GM19351 (cell line): ENCODE results near the gene ANO1.

Experiments used
- ATAC-seq: cut with Tn5 transposase; IDR thresholded peaks from one replicate; pipeline ENCODE4 v1.9.1; 2021; ENCODE audit warnings: mild to moderate bottlenecking, moderate library complexity; ENCODE audit not compliant: unreplicated experiment

ANO1 gene

DNA sequence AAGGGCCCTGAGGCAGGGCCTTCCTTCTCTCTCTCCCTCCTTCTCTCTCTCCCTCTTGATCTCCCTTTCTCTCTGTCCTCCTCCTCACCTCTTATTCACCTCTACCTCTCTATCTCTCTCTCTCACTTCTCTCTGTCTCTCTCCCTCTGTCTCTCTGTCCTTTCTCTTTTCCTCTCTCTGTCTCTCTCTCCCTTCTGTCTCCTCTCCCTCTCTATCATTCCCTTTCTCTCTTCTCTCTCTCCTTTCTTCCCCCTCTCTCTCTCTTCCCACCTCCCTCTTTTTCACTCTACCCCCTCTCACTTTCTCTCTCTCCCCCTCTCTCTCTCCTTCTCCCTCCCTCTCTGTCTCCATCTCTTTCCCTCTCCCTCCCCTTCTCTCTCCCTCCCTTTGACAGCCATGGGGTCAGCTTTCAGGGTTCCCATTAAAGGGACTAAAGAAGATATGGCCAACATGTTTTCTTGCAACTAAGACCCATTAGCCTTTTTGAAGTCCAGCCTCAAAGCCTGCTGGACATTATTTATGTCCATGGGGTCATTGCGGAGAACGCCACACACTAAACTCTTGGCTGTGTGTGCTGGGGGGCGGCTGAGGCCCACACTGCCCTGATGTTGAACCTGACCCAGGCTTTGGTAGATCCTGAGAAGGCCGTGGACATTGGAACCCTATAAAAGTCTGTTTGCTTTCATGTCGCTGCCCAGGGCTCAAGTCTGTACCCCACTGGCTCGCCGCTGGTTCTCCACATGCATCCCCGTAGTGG lies 15.0 kb downstream of the ANO1 start:
- ATAC-seq = no peak

DNA sequence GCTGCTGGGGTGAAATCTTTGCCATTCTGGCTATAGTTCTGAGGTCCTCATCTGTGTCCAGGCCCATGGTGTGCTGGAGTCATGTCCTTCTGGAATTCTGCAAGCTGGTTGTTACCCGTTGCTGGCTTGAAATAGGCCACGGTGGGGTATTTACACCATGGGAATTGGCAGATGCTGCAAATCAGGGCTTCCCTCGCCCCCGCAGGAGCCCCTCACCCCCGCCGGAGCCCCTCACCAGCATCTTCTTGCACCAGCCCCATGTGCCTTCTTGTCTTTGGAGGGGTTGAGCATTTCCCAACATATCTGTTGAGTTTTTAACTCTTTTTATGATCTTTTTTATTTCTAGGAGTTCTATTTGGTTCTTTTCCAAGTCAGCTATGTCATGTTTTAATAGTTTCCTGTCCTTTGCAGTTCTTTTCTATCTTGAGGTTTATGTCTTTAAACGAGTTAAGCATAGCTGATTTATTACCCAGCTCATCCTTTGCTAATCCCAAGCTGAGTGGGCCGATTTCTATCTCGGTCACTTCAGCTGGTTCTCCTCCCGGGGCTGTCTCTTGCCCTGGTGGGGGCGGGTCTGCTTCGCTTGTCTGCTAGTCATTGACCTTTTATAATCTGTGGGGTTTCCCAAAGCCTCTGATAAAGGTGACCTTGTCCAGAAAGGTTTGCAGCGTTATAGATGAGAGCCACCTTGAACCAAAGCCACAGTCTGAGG lies 17.6 kb downstream of the ANO1 start:
- no peak for ATAC-seq

DNA sequence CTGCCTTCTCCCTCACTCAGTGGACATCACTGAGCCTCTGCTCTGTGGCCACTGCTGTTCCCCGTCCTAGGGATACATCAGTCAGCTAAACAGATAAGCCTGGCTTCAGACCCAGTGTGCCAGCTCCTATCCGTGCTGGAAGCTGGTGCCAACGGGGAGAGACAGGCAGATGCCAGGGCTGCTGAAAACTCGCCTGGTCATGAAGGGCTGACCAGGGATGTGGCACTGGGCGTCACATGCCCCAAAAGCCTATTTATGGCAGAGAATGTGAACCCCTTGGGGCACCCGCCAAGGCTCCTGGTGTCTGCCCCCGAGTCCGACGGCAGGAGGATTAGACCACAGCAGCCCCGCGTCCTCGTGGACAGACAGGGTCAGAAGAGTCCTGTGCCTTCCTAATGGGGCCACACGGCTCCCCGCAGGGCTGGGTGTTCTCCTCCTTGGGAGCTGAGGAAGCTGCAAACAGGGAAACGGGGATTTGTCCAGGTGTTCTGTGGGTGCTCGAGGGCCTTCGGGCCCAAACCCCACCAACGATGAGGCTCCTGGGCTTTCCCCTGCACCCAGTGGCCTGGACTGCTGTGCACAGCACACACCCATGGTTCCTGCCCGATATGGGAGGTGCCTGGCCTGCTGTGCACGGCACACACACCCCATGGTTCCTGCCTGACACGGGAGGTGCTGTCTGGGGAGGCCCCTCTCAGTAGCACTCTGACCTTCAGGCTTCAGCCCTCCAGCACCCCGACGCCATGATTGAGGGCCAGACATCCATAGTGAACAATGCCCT lies 19.9 kb downstream of the ANO1 start:
- no peak for ATAC-seq

DNA sequence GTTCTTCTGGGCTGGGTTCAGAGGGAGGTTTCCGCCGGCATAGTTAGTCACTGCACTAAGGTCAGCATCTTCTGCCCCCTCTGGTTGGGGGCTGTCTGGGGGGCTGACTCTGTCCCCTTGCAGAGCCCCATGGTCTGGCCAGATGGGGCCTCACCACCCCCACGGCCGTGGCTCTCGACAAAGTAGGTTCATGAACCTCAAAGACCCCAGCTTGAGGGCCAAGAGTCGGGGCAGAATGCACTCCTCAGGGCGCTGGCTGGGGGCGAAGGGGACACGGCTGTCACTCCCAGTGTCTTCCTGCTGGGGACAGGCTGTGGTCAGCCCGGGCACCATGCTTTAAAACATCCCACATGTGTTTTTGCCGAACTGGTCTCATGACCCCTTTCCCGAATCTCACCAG lies 20.8 kb downstream of the ANO1 start:
- no peak for ATAC-seq

DNA sequence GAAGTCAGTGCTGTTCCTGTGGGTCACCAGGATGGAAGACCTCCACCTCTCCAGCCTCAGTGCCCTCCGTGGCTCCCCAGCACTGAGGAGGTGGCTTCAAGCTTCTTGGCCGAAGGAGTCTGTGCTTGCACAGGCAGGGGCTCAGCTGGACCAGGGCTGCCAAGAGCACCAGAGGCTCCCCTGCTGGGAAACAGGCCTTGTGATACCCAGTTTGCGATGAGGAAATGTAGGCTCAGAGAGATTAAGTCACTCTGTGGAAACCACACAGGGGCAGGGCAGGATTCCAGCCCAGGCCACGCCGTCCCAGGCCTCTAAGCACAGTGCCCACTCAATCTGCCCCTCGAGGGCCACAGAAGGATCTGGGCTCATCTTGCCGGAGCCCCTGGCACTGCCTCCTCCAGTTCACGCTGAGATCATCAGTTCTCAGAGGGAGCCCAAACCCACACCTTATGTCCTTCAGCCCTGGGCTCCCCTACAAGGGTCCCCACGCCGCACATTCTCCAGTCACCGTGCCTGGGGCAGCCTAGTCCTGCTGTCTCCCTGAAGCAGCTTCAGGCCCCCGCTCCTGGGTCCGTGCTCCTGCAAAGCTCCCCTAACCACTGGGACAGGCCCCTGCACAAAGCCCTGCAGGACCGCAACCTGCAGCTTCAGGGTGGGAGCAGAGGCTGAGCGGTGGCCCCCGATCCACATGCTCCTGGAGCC lies 21.6 kb downstream of the ANO1 start:
- ATAC-seq = no peak

DNA sequence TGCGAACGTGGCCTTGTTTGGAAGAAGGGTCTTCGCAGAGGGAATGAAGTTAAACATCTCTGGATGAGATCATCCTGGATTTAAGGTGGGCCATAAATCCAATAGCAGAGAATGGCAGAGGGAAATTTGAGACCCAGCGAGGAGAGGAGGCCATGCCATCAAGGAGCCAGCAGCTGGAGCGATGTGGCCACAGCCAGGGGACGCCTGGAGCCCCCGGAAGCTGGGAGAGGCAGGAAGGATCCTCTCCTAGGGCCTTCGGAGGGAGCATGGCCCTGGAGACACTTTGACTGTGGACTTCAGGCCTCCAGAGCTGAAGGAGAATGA lies 22.1 kb downstream of the ANO1 start:
- ATAC-seq = no peak

DNA sequence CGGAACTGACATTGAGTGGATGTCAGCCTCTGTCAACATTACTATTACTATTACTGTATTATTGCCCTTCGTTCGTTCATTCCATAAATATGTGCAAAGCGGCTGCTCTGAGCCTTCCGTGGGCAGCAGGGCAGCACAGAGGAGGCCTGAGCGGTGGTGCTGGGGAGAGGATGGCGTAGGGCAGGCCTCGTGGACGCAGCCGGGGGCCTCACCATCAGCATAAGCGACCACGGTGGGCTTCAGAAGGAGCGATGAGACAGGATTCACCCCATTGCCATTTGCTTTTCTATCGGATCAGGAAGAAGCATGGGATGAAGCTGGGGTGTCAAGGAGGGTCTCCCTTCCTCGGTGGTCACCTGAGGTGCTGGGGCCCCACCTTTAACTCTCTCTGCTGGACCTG lies 22.7 kb downstream of the ANO1 start:
- ATAC-seq = no peak

DNA sequence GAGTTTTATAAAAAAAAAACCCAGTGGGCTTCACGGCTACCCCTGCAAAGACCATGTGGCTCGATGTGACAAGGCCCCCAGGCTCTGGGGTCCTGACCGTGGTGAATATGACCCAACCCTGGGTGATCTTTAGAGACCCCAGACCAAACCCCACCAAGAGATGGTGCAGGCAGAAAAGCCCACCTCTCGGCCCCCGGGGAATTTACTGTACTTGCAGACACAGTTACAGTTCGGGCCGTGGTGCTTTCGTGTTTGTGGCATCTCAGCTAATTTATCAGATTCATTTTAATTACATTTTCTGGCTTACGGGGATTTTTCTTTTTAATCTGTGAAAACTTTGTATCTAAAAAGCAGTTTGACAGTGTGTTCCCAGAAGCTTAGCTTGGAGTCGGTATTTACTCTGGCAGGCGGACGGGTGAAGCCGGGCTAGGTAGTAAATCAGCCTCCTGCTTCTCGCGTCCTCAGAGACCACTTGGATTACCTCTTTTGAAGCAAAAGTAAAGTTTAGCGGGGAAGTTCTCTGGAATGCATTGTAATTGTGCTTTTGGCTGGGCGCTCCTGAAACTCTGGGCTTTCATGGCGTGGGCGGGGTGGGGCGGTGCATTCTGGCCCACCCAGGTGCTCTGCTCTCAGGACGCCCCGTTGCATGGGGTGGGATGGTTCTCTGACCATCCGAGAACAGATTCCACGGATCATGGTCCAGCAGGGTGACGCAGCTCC lies 25.3 kb downstream of the ANO1 start:
- ATAC-seq = no peak

DNA sequence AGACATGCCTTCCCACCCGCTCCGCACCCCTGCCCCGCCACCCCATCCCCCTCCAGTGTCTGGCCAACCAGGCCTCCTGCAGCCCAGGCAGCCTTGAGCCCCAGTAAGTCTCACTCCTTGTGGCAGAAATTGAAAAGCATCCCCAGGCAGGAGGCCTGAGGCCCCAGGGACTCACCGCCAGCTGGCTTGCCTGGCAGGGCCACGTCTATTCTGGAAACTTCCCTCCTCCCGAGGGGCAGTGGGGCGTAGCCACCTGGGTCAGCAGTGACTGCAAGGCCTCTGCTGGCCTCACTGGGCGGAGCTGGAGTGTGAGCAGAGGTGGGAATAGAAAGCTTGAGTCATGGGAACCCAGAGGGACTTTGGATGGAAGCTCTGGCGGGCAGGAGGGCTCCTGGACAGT lies 26.3 kb downstream of the ANO1 start:
- no peak for ATAC-seq

DNA sequence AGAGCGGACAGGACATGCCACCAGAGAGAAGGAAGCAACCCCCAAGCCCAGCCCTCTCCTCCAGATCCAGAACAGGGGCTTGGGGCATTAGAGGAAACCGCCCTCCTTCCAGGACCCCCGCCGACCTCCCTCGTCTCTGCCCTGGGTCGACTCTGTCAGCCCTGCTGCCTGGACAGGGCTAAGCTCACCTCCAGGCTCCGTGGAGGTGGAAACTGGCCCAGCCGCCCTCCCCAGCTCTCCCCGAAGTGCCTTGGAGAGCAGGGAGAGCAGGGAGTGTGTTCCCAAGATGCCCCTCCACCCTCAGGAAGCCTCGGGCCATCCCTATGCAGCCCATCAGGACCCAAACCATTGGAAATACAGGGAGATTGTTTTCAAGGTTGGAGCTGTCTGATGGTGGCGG lies 26.8 kb downstream of the ANO1 start:
- ATAC-seq = no peak

DNA sequence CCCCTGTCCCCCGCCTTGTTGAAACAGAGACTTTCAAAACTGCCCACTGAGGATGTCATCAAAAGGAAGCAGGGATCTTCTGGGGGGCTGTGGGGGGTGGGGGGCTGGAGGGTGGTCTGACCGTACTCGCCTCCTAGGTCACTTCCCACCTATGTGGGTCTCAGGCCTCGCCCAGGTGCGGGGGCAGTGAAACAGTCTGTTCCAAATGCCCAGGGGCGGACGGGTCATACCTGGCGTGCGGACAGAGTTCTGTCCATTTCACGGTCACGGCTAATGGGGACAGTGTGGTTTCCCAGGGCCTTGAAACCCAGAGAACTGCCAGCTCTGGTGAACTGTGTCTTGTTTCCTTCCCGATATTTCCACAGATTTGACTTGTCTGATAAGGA lies 27.2 kb downstream of the ANO1 start:
- ATAC-seq = no peak

DNA sequence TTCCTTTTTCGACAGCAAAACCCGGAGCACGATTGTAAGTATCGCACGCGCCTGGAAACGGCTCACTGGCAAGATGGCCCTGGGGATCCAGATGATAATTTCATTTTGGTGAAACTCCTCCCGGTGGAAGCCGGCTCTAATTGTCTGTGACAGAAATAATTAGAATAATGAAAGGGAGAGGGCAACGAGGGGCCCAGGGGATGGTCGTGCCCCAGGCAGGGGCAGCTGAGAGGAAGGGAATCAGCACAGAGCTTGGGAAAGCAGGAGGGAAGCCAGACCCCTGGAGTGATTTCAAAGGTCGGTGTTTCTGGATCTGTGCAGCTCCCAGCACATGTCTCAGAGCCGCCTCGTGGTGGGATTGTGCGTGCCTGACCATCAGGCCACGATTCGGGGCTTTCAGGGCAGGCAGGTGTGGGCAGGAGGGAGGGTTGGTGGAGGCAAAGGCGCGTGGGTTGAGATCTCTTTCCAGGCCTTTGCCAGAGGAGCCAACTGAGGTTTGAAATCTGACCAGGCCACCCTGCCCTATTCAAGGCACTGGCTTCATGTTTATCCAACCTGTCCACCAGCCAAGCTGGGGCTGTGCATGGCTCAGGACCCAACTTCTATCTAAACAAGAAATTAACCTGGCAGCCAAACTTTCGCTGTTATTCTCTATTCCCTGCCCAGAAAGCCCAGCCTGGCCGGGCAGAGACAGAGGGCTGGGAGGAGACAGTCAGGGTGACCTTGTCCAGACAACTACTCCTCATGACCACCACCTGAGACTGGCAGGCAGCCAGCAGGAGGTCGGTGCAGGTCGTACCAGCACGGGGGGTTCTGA lies 27.8 kb downstream of the ANO1 start:
- no peak for ATAC-seq

DNA sequence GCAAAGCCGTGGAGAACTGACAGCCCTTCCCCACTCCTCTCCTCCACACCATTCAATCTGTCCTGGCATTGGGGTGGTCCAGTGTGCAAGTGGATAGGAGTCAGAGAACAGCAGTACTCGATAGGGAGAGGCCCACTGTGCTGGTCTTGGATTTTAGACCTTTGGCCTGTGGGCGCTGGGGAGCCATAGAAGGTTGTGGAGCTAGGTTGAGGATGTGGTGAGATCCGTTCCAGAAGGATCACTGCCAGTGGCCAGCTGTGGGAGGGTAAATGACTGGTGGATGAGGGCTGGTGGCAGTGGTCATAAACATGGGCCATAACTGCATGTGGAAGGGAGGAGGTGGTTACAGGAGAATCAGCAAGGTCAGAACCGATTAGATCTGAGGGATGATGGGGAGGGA lies 28.6 kb downstream of the ANO1 start:
- no peak for ATAC-seq

DNA sequence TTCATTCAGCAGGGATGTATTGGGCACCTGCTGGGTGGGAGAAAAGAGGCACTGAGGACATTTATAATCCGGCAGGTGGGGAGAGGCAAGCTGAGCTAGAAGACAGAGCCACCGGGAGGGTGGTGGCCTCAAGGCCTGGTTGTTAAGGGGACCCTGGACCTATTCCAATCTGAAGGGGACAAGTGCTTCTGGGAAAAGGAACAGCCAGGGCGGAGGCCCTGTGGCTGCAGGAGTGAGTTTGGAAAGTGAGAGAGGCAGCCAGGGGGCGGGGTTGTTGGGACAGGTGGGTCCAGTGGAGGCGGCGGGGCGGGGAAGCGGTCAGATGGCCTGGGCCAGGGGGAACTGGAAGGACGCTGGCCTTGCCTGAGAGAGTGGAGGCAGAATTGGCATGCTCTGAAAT lies 29.1 kb downstream of the ANO1 start:
- no peak for ATAC-seq

DNA sequence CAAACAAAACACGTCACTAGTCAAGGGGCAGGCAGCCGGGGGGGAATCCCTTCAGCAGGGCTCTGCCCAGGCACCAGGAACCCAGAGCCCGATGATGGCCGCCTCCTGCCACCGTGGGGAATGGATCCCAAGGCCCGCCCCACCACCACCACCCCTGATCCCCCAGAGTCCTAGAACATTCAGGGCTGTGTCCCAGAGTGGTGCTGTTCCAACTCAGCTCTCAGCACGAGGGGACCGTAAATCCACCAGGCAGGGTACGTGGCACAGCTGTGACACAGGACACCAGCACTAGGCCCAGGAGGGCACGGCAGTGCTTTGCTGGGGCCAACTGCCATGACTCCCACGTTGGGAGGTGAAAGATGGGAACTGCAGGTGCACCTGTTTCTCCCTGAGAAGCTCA lies 29.6 kb downstream of the ANO1 start:
- no peak for ATAC-seq

DNA sequence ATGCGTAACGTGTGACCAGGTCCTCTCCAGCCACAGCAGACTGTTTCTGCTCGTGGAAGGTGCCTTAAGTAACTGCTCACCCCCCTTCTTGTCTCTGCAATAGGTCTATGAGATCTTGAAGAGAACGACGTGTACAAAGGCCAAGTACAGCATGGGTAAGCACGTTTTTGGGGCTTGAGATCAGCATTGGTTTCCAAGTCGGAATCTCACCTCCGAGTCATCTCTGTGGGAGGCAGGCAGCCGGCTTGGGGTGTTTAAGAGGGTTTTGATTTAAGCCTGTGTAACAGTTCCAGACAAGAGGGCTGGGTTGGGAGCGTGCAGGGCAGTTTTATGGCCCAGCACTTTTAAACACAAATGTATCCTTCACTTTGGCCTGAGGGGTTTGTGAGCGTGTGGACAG lies 30.1 kb downstream of the ANO1 start:
- no peak for ATAC-seq

DNA sequence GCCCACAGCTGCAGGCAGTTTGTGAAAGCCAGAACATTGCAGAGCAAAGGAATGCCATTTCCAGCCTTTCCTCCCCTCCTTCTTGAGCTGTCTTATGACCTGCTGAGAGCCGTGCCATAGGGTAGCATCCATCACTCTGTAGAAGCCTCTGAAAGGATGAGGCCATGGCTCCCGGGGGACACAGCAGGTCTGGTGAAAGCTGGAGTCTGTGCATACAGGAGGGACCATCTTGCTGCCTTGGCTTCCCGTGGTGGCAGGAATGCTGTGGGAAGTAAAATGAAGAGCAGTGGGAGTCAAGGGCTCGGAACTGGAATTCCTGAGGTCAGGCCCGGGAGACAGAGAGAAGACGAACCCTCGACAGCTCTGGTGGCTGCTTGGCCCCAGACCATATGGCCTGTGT lies 30.9 kb downstream of the ANO1 start:
- no peak for ATAC-seq

DNA sequence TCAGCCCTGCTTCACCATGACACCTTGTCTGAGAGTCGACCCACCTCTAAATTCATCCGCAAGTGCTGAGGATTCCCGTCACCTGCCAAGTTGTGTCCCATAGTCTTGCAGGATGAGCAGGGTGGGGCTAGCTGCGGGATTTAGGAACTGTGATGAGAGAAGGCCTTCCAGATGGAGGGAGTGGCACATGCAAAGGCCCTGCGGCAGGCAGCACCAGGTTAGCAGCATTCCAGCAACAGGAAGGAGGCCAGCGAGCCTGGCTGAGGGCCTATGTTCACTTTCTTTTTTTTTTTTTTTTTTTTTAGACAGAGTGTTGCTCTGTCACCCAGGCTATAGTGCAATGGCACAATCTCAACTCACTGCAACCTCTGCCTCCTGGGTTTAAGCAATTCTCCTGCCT lies 31.8 kb downstream of the ANO1 start:
- no peak for ATAC-seq

DNA sequence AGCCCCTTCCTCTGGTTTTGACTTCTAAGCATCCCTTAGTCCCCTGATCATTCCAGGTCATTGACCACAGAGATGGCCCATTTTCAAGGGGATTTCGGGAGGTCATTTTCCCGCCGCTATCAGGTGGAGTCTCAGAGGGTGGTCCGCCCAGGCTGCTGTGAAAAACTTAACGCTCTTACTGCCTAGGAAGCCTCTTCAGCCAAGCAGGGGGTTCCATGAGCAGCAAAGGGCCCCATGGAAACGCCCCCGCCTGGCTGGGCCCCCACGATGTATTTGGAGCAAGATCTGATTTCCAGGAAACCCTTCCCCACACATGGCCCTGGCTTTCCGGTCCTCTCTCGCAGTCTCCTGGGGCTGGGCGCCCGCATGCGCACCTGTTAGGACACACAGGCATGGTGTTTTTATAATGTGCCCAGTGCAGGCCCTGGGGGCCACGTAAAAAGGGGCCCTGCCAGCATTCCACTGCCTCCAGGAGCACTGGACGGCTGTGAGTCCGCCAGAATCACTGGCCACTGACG lies 32.5 kb downstream of the ANO1 start:
- no peak for ATAC-seq
